HG03066 (cell line): ENCODE data around the gene TNP2.

Source experiments
- ATAC-seq: cut with Tn5 transposase; IDR thresholded peaks from one replicate; pipeline ENCODE4 v1.9.1; 2021; ENCODE audit warnings: low read depth; ENCODE audit not compliant: unreplicated experiment

The TNP2 gene

DNA sequence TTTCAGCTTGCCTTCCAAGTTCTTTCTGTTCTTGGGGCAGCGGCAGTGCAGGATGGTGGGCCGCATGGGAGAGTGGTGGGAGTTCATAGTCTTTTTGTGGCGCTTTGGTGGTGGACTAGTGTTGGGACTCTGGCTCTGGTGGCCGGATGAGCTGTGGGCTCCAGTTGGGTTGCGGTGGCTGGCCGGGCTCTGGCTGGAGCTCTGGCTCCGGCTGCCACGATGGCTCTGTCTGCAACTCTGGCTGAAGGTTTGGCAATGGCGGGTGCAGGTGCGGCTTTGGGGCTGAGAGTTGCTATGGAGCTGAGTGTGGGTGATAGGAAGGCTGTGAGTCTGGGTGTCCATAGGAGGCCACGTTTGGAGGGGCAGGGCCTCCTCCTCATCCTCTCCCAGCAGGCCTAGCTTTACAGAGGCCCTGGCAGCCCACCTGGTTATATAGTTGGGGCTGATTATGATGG lies at the start of gene TNP2:
Gene TNP2, minus strand, starts transcription at position 405 of the 455 bp plus-strand sequence. Its CDS starts 63 bp downstream, at position 342.
- ATAC-seq = no peak

DNA sequence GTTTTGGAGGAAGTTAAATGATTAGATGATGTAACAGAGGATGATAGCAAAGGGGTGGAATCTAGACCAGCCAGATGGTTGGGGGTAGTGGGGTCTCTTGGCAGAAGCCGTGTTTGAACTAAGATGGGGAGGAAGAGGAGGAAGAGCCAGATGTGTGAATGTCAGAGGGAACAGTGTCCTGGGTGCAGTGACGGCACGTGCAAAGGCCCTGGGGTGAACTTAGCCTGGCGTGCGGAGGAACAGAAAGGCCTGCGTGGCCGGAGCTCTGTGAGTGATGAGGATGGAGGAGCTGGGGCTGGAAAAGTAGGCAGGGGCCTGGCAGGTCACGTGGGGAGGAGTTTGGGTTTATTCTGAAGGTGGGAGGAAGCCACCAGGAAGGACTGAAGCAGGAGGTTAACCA lies 49.7 kb upstream of the TNP2 start:
- ATAC-seq = no peak

DNA sequence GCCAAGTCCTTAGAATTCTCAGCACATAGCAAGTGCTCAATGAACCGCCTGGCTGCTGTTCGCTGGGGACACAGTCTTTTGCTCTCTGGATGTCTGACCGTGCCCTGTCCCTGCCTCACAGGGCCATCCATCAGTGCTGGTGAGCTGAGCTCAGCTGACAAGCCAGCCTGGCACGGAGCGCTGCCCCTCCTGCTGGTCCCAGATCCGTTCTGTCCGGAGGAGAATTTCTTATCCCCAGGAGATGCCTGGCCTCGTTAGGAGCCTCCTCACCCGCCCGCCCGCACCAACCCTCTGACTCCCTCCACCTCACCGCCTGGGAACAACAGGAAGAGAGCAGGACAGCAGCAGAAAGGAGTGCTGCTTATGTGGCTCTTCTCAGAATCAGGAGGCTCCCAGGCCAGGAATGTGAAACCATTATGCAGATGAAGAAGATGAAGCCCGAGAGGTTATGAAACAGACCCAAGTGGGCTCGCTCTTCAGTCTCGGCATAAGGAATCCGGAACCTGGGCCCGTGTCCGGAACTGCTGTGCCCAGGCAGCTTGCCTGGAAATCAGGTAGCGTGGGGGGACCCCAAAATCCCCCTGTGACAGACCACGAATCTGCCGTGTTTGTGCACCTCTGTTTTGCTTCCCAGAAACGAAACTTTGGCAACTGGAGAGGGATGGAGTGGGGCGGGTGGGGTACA lies 47.3 kb upstream of the TNP2 start:
- no peak for ATAC-seq

DNA sequence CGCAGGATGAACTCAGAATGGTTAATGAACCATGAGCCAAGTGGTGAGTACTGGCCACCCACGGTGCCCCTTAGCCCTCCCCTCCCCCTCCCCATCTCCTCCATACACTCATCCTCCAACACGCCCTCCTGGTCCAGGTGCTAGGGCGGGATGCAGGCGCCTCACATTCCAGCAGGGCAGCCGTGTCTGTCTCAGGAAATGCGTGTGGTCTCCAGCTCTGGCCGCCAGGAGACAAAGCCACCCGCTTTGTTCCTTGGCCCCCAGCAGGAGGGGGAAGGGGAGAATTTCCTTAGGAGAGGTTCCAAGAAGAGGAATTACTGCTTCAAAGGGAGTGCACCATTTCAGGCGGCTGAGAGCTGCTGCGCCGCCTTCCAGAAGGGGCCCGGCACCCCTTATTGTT lies 46.4 kb upstream of the TNP2 start:
- no peak for ATAC-seq

GRCh38 chr16:11314309-11314894 lies 45.3 kb upstream of the TNP2 start:
- no peak for ATAC-seq

- ATAC-seq = no peak
Observed at GRCh38 chr16:11313493-11314308, 44.6 kb upstream of the TNP2 start.

GRCh38 chr16:11312718-11313492 lies 43.8 kb upstream of the TNP2 start:
- no peak for ATAC-seq

DNA sequence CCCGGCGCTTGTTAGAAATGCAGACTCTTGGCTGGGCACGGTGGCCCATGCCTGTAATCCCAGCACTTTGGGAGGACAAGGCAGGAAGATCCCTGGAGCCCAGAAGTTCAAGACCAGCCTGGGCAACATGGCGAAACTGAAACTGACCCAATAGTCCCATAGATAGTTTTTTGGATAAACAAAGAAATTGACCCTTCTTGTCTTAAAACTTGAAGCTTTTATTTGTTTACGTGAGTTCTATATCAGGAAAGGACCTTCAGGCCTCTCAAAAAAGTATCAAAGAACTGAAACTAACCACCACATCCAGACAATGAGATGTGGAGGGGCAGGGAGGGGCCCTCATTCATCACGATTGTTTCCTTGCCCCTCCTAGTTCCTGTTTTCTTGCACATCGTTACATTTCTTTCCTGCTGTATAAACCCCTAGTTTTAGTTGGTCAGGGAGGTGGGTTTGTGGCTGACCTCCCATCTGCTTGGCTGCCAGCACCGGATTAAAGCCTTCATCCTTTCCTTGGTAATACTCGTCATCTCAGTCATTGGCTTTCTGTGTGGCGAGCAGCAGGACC lies 42.0 kb upstream of the TNP2 start:
- no peak for ATAC-seq

DNA sequence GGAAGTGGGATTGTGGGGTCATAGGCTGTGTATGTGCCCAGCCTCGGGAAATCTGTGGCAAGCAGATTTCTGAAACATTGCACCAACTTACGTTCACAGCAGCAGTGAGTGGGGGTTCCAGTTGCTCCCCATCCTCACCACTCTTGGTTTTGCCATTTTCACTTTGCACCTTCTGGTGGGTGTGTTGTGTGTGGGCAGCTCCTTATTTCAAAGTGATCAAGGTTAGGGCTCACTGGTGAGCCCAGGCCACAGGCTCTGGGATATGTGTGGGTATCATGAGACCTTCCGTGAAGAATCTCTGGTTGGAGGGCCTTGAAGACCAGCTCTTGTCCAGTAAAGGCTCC lies 41.5 kb upstream of the TNP2 start:
- ATAC-seq = no peak

GRCh38 chr16:11309895-11310633 lies 40.9 kb upstream of the TNP2 start:
- no peak for ATAC-seq

- no peak for ATAC-seq
Observed at GRCh38 chr16:11308493-11309283, 39.6 kb upstream of the TNP2 start.

- no peak for ATAC-seq
Observed at GRCh38 chr16:11307639-11308492, 38.7 kb upstream of the TNP2 start.

DNA sequence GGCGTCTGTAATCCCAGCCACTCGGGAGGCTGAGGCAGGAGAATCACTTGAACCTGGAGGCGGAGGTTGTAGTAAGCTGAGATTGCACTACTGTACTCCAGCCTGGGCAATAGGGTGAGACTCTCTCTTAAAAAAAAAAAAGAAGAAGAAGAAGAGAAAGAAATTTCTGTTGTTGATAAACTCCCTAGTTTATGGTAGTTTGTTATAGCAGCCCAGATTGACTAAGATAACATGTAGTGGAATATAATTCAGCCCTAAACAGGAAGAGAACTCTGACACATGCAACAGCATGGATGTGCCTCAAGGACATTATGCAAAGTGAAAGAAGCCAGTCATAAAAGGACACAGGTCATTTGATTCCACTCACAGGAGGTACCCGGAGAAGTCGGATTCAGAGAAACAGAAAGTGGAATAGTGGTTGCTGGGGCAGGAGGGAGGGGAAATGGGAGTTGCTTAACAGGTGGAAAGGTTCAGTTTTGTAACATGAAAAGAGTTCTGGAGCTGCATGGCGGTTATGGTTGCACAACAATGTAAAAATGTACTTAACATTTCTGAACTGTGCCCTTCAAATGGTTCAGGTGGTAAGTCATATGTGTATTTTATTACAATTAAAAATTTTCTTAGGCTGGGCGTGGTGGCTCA lies 38.0 kb upstream of the TNP2 start:
- ATAC-seq = no peak

DNA sequence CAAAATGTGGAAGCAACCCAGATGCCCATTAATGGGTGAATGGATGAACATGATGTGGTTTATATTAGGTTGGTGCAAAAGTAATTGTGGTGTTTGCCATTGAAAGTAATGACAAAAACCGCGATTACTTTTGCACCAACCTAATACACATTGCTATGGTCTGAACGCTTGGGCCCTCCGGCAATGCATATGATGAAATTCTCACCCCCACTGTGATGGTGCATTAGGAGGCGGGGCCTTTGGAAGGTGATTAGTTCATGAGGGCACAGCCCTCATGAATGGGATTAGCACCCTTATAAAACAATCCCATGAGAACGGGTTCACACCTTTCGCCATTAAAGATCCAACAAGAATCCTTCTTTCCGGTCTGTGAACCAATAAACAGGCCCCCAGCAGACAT lies 37.3 kb upstream of the TNP2 start:
- ATAC-seq = no peak

GRCh38 chr16:11303405-11304138 lies 34.4 kb upstream of the TNP2 start:
- ATAC-seq = no peak

- no peak for ATAC-seq
Observed at GRCh38 chr16:11302977-11303376, 33.9 kb upstream of the TNP2 start.
